ENCODE measurements around the gene CIDEC.

CIDEC gene

GRCh38 chr3:9890249-9891071, 10.4 kb upstream of the CIDEC start, which contains the start of gene JAGN1:
JAGN1 (plus strand) TSS chr3:9890610; CDS start chr3:9890723, 113 bp downstream.
- Histone ChIP-seq H3K27ac (replicated peaks; ENCODE audit: low read length) (no peak within 1 kb of the TSS), H3K14ac (ENCODE audit: low read length) (peak within 1 kb of the TSS; percentile 84), H3K4me2 (ENCODE audit: insufficient read depth, low read length, poor library complexity, severe bottlenecking) (peak within 1 kb of the TSS; percentile 76), H2BK15ac (ENCODE audit: low read length) (no peak within 1 kb of the TSS), H2BK5ac (ENCODE audit: low read length) (peak within 1 kb of the TSS; percentile 83), H3K4me3 (ENCODE audit: low read length in 2 of 2) (peak within 1 kb of the TSS; percentile 98 to 99), H3K9ac (ENCODE audit: low read depth, low read length, poor library complexity) (peak within 1 kb of the TSS; percentile 100), H3K79me1 (ENCODE audit: low read depth, low read length) (peaks cover 5% of the 10 kb centered on the region), H3K4me1 (ENCODE audit: control insufficient read depth in 2 of 2, insufficient read depth in 1 of 2, low read depth in 1 of 2, low read length in 2 of 2) (peaks cover 0 to 1% of the 10 kb centered on the region in 2 donors), H2BK12ac (ENCODE audit: low read length) (no peak within 1 kb of the TSS), H2AFZ (ENCODE audit: low read length) (peak within 1 kb of the TSS; percentile 94), H2AK5ac (ENCODE audit: low read depth, low read length) (peak within 1 kb of the TSS; percentile 60), H4K91ac (ENCODE audit: low read depth, low read length, poor library complexity) (no peak within 1 kb of the TSS), H3K18ac (ENCODE audit: low read length) (peak within 1 kb of the TSS; percentile 99), H3K23ac (ENCODE audit: low read depth, low read length, poor library complexity) (peak within 1 kb of the TSS; percentile 100), H2BK120ac (ENCODE audit: low read depth, low read length) (peak within 1 kb of the TSS; percentile 28), H3K27me3 (ENCODE audit: control insufficient read depth in 3 of 3, insufficient read depth in 3 of 3, low read depth in 1 of 3, low read length in 3 of 3) (peaks cover 0 to 8% (median 0%) of the 10 kb centered on the region in 3 experiments), H3K4ac (ENCODE audit: low read length) (peak within 1 kb of the TSS; percentile 89), H4K8ac (ENCODE audit: low read depth, low read length) (peak within 1 kb of the TSS; percentile 100), H3K36me3 (replicated peaks in 1 of 2; ENCODE audit: control insufficient read depth in 2 of 2, insufficient read depth in 2 of 2, low read length in 2 of 2) (peaks cover 14 to 34% of the 10 kb centered on the region in 2 donors), H3K9me3 (replicated peaks in 1 of 2; ENCODE audit: control insufficient read depth in 2 of 2, insufficient read depth in 1 of 2, low read depth in 1 of 2, low read length in 2 of 2) (peaks cover 0 to 3% of the 10 kb centered on the region in 2 donors)
- peak; percentile 92 for DNase-seq (ENCODE audit: low spot score)
- WGBS, 2 donors (ENCODE audit: extremely low coverage in 2 of 2, insufficient read length in 2 of 2, insufficient replicate concordance in 1 of 2): no CpG with 5 or more reads among the region's 62 CpGs

GRCh38 chr3:9889405-9889804, 9.4 kb upstream of the CIDEC start:
- peaks cover 14 to 28% of the 10 kb centered on the region in 2 donors for H3K36me3 ChIP-seq (replicated peaks in 1 of 2; ENCODE audit: control insufficient read depth in 2 of 2, insufficient read depth in 2 of 2, low read length in 2 of 2)
- no peak overlapping the region for H3K27ac ChIP-seq (replicated peaks; ENCODE audit: low read length)
- no peak overlapping the region for H4K91ac ChIP-seq (ENCODE audit: low read depth, low read length, poor library complexity)
- DNase-seq (ENCODE audit: low spot score): no peak
- no peak overlapping the region for H3K4me3 ChIP-seq (ENCODE audit: low read length in 2 of 2)
- no peak overlapping the region for H3K9ac ChIP-seq (ENCODE audit: low read depth, low read length, poor library complexity)
- peaks cover 5% of the 10 kb centered on the region for H3K79me1 ChIP-seq (ENCODE audit: low read depth, low read length)
- no peak overlapping the region for H4K8ac ChIP-seq (ENCODE audit: low read depth, low read length)
- H3K27me3 ChIP-seq (ENCODE audit: control insufficient read depth in 3 of 3, insufficient read depth in 3 of 3, low read depth in 1 of 3, low read length in 3 of 3): peaks cover 0 to 8% (median 0%) of the 10 kb centered on the region in 3 experiments
- no peak overlapping the region for H3K4me2 ChIP-seq (ENCODE audit: insufficient read depth, low read length, poor library complexity, severe bottlenecking)
- H3K23ac ChIP-seq (ENCODE audit: low read depth, low read length, poor library complexity): no peak overlapping the region
- no peak overlapping the region for H3K14ac ChIP-seq (ENCODE audit: low read length)
- peak overlapping the region; percentile 94 for H2AFZ ChIP-seq (ENCODE audit: low read length)
- H3K18ac ChIP-seq (ENCODE audit: low read length): no peak overlapping the region
- H3K4me1 ChIP-seq (ENCODE audit: control insufficient read depth in 2 of 2, insufficient read depth in 1 of 2, low read depth in 1 of 2, low read length in 2 of 2): peaks cover 0 to 1% of the 10 kb centered on the region in 2 donors
- no peak overlapping the region for H2AK5ac ChIP-seq (ENCODE audit: low read depth, low read length)
- WGBS, 2 donors (ENCODE audit: extremely low coverage in 2 of 2, insufficient read length in 2 of 2, insufficient replicate concordance in 1 of 2): no CpG with 5 or more reads among the region's 5 CpGs
- no peak overlapping the region for H2BK12ac ChIP-seq (ENCODE audit: low read length)
- H2BK15ac ChIP-seq (ENCODE audit: low read length): no peak overlapping the region
- no peak overlapping the region for H2BK5ac ChIP-seq (ENCODE audit: low read length)
- no peak overlapping the region for H3K4ac ChIP-seq (ENCODE audit: low read length)
- H3K9me3 ChIP-seq (replicated peaks in 1 of 2; ENCODE audit: control insufficient read depth in 2 of 2, insufficient read depth in 1 of 2, low read depth in 1 of 2, low read length in 2 of 2): peaks cover 0 to 3% of the 10 kb centered on the region in 2 donors
- H2BK120ac ChIP-seq (ENCODE audit: low read depth, low read length): no peak overlapping the region

GRCh38 chr3:9888540-9888939, 8.5 kb upstream of the CIDEC start:
- Histone ChIP-seq H3K9ac (ENCODE audit: low read depth, low read length, poor library complexity) (no peak overlapping the region), H3K4ac (ENCODE audit: low read length) (no peak overlapping the region), H2AK5ac (ENCODE audit: low read depth, low read length) (no peak overlapping the region), H4K91ac (ENCODE audit: low read depth, low read length, poor library complexity) (no peak overlapping the region), H3K23ac (ENCODE audit: low read depth, low read length, poor library complexity) (no peak overlapping the region), H3K9me3 (replicated peaks in 1 of 2; ENCODE audit: control insufficient read depth in 2 of 2, insufficient read depth in 1 of 2, low read depth in 1 of 2, low read length in 2 of 2) (peaks cover 0 to 3% of the 10 kb centered on the region in 2 donors), H2AFZ (ENCODE audit: low read length) (no peak overlapping the region), H3K14ac (ENCODE audit: low read length) (no peak overlapping the region), H4K8ac (ENCODE audit: low read depth, low read length) (no peak overlapping the region), H3K18ac (ENCODE audit: low read length) (no peak overlapping the region), H3K79me1 (ENCODE audit: low read depth, low read length) (peaks cover 5% of the 10 kb centered on the region), H3K4me3 (ENCODE audit: low read length in 2 of 2) (no peak overlapping the region), H2BK120ac (ENCODE audit: low read depth, low read length) (no peak overlapping the region), H2BK12ac (ENCODE audit: low read length) (no peak overlapping the region), H2BK5ac (ENCODE audit: low read length) (no peak overlapping the region), H3K27me3 (ENCODE audit: control insufficient read depth in 3 of 3, insufficient read depth in 3 of 3, low read depth in 1 of 3, low read length in 3 of 3) (peaks cover 0 to 8% (median 0%) of the 10 kb centered on the region in 3 experiments), H3K4me2 (ENCODE audit: insufficient read depth, low read length, poor library complexity, severe bottlenecking) (no peak overlapping the region), H3K4me1 (ENCODE audit: control insufficient read depth in 2 of 2, insufficient read depth in 1 of 2, low read depth in 1 of 2, low read length in 2 of 2) (peaks cover 0 to 1% of the 10 kb centered on the region in 2 donors), H3K36me3 (replicated peaks in 1 of 2; ENCODE audit: control insufficient read depth in 2 of 2, insufficient read depth in 2 of 2, low read length in 2 of 2) (peaks cover 11 to 20% of the 10 kb centered on the region in 2 donors), H2BK15ac (ENCODE audit: low read length) (no peak overlapping the region), H3K27ac (replicated peaks; ENCODE audit: low read length) (no peak overlapping the region)
- DNase-seq (ENCODE audit: low spot score): no peak
- no CpG with 5 or more reads among the region's 3 CpGs for WGBS, 2 donors (ENCODE audit: extremely low coverage in 2 of 2, insufficient read length in 2 of 2, insufficient replicate concordance in 1 of 2)

GRCh38 chr3:9887480-9887879, 7.4 kb upstream of the CIDEC start:
- Histone ChIP-seq H2AK5ac (ENCODE audit: low read depth, low read length) (no peak overlapping the region), H3K18ac (ENCODE audit: low read length) (no peak overlapping the region), H4K8ac (ENCODE audit: low read depth, low read length) (no peak overlapping the region), H3K23ac (ENCODE audit: low read depth, low read length, poor library complexity) (no peak overlapping the region), H3K27me3 (ENCODE audit: control insufficient read depth in 3 of 3, insufficient read depth in 3 of 3, low read depth in 1 of 3, low read length in 3 of 3) (peaks cover 0 to 8% (median 0%) of the 10 kb centered on the region in 3 experiments), H3K36me3 (replicated peaks in 1 of 2; ENCODE audit: control insufficient read depth in 2 of 2, insufficient read depth in 2 of 2, low read length in 2 of 2) (peaks cover 2 to 10% of the 10 kb centered on the region in 2 donors), H3K14ac (ENCODE audit: low read length) (no peak overlapping the region), H3K4me1 (ENCODE audit: control insufficient read depth in 2 of 2, insufficient read depth in 1 of 2, low read depth in 1 of 2, low read length in 2 of 2) (peaks cover 0 to 1% of the 10 kb centered on the region in 2 donors), H3K27ac (replicated peaks; ENCODE audit: low read length) (no peak overlapping the region), H3K4ac (ENCODE audit: low read length) (no peak overlapping the region), H2BK5ac (ENCODE audit: low read length) (no peak overlapping the region), H2BK12ac (ENCODE audit: low read length) (no peak overlapping the region), H3K9ac (ENCODE audit: low read depth, low read length, poor library complexity) (no peak overlapping the region), H3K4me3 (ENCODE audit: low read length in 2 of 2) (no peak overlapping the region), H3K4me2 (ENCODE audit: insufficient read depth, low read length, poor library complexity, severe bottlenecking) (no peak overlapping the region), H3K79me1 (ENCODE audit: low read depth, low read length) (peaks cover 5% of the 10 kb centered on the region), H2BK120ac (ENCODE audit: low read depth, low read length) (no peak overlapping the region), H4K91ac (ENCODE audit: low read depth, low read length, poor library complexity) (no peak overlapping the region), H2AFZ (ENCODE audit: low read length) (no peak overlapping the region), H2BK15ac (ENCODE audit: low read length) (no peak overlapping the region), H3K9me3 (replicated peaks in 1 of 2; ENCODE audit: control insufficient read depth in 2 of 2, insufficient read depth in 1 of 2, low read depth in 1 of 2, low read length in 2 of 2) (peaks cover 0 to 3% of the 10 kb centered on the region in 2 donors)
- no peak for DNase-seq (ENCODE audit: low spot score)
- WGBS, 2 donors (ENCODE audit: extremely low coverage in 2 of 2, insufficient read length in 2 of 2, insufficient replicate concordance in 1 of 2): no CpG with 5 or more reads among the region's 5 CpGs

Data from neuronal stem cell (in vitro differentiated cells).